GM12874 (cell line): Measurements from ENCODE around the gene UBE2E1.

Source experiments
- TF ChIP-seq, protein P1 (sequence below): IDR thresholded peaks from 2 replicates; pipeline ENCODE4 v1.5.1; 2011; ENCODE audit warnings: low read depth, mild to moderate bottlenecking, control low read depth, low read length, moderate library complexity; ENCODE audit not compliant: insufficient read depth

The UBE2E1 gene

DNA sequence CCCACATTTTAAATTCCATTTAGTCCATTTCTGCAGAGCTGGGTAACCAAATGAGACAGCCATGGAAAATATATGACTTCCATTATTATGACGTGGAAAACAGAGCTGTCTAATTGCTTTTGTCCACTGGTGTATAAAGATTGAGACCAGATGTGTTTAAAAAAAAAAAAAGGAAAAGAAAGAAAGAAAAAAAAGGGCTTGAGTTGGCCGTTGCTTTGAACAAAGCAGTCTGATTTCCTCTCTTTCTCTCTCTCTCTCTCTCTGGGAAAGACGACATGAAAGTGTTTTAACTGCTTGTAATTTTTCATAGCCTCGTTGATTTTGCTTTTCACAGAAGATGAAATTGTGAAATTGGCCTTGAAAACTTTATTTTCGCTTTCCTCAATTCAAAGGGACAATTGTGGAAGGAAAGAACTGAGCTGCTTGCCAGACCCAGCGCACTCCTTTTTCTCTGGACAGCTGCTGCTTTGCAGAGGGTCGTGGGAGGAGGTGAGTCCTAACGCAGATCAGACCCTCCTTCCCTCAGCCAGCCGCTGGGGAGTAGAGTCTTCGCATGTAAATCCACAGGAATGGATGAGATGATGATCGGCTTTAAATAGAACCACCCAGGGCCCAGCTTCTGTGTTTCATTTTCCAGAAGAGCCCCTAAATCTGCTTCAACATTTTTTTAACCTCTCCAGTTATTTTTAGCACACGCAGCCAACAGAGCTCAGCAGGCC lies 42.8 kb upstream of the UBE2E1 start:
- TF ChIP-seq, protein P1, sequence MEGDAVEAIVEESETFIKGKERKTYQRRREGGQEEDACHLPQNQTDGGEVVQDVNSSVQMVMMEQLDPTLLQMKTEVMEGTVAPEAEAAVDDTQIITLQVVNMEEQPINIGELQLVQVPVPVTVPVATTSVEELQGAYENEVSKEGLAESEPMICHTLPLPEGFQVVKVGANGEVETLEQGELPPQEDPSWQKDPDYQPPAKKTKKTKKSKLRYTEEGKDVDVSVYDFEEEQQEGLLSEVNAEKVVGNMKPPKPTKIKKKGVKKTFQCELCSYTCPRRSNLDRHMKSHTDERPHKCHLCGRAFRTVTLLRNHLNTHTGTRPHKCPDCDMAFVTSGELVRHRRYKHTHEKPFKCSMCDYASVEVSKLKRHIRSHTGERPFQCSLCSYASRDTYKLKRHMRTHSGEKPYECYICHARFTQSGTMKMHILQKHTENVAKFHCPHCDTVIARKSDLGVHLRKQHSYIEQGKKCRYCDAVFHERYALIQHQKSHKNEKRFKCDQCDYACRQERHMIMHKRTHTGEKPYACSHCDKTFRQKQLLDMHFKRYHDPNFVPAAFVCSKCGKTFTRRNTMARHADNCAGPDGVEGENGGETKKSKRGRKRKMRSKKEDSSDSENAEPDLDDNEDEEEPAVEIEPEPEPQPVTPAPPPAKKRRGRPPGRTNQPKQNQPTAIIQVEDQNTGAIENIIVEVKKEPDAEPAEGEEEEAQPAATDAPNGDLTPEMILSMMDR, result no peak

DNA sequence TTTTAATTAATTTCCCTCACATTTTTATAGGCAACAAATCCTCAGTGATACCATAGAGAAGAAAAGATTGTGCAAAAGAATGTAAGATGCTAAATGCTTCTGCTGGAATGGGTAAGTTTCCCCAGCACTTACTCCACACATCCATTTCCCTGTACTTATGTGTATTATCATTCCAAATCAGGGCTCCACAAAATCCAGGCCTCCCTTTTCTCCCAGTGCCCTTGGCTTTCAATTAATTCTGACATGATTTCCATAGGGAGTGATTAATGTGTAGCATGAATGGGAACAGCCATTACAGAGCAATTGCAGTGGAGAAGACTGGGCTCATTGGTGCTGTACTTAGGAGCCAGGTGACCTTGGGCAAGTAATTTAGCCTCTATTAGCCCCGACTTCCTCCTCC lies 41.3 kb upstream of the UBE2E1 start:
- TF ChIP-seq, protein P1, result no peak

DNA sequence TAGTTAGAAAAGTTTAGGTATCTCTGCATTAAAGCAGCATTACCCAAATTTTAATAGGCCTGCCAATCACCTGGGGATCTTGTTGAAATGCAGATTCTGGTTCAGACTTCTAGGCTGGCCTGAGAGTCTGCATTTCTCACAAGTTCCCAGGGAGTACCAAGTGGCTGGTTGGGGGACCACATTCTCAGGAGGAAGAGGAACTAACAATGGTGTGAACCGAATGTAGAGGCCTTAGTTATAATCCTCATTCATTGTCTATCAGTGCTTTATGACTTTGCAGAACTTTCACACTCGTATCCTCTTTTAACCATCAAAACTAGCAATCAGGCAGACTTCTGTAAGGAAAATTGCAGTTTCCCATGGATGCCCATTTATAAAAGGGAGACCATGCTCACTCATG lies 38.2 kb upstream of the UBE2E1 start:
- TF ChIP-seq, protein P1, result no peak

DNA sequence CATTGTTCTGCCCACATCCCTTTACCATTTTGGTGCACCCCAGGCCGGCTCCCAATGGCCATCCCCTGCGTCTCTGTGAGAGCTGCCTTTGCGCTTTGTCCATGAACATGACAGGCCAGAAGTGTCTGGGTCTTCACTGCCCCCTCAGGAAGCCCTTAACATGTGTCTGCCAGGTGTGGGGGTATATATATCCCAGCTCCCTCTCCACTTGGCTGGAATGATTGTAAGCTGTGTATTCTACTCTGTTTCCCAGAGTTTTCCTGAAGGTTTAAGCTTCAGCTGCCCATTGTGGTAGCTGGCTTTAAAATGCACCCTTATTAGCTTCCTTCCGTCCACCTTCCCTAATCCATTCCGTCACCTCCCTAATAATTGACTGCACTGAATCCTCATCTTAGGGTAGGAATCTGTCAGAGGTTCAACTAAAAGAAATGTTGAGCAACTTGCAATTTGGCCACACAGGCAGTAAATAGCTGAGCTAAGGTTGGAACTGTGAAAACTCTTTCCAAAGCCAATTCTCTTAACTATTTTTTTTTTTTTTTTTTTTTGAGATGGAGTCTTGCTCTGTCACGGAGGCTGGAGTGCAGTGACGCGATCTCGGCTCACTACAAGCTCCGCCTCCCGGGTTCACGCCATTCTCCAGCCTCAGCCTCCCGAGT lies 30.4 kb upstream of the UBE2E1 start:
- TF ChIP-seq, protein P1, result no peak

DNA sequence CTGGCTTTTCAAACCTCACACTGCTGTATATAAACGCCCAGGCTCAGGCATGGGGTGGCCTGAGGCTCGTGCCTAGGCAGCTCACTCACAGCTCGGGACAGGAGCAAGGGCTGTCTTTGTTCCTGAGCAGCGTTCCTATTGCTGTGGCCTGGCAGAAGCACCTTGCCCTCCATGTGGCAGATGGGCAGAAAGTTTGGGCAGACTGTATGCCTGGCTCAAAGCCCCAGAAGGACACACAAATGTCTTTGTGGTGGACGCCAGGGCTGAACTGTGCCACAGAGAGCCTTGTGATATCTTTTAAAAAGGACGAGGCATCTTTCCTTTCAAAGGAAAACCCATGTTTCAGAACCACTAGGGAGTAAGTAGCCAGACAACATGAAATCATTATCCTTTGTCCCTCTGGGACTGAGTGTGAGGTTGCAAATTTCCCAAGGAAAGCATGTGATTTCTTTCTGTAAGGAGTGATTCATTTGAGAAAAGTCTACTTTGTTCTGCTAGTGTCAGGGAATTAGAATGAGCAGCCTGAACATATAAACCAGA lies 29.3 kb upstream of the UBE2E1 start:
- TF ChIP-seq, protein P1, result no peak

DNA sequence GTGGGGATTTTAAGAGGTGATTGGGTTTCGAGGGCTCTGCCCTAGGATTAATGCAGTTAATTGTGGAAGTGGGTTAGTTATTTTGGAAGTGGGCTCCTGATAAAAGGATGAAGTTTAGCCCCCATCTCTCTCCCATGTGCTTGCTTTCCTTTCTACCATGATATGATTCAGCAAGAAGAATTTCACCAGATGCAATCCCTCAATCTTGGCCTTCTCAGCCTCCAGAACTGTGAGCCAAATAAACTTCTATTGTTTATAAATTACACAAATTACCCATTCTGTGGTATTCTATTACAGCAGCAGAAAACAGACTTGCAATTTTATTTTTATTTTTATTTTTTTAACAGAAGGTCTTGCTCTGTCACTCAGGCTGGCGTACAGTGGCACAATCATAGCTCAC lies 27.3 kb upstream of the UBE2E1 start:
- TF ChIP-seq, protein P1, result no peak

DNA sequence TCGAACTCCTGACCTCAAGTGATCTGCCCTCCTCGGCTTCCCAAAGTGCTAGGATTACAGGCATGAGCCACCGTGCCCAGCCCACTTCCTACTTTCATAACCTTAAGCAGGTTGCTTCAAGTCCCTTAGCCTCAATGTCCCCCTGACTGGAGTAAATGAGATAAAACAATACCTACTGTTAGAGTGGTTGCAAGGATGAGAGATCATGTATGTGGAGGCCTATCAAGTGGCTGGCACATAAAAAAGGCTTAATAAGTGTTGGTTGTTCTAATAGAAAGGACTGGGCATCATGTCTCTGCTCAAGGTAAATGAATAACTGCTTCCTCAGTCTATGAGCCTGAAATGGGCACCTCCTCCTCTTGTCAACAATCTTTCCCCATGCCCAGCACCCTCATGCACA lies 25.9 kb upstream of the UBE2E1 start:
- TF ChIP-seq, protein P1, result no peak
